HTR-8/SVneo (cell line): ENCODE data around the gene HAPLN2.
"Not testable (repeated sequence)": the region's sequence is repeated elsewhere in the genome, so short reads cannot be mapped to it uniquely, and the experiment has no call there.

Source experiments
- DNase-seq: peaks from one replicate; pipeline ENCODE4 v3.0.0; 2011; ENCODE audit warnings: low spot score, mixed read lengths; ENCODE audit not compliant: insufficient read length
- FAIRE-seq: peaks from 2 replicates; lab custom pipeline; 2011; peaks lifted over from hg19 to GRCh38; lab: Jason Lieb, UNC

Gene HAPLN2

DNA sequence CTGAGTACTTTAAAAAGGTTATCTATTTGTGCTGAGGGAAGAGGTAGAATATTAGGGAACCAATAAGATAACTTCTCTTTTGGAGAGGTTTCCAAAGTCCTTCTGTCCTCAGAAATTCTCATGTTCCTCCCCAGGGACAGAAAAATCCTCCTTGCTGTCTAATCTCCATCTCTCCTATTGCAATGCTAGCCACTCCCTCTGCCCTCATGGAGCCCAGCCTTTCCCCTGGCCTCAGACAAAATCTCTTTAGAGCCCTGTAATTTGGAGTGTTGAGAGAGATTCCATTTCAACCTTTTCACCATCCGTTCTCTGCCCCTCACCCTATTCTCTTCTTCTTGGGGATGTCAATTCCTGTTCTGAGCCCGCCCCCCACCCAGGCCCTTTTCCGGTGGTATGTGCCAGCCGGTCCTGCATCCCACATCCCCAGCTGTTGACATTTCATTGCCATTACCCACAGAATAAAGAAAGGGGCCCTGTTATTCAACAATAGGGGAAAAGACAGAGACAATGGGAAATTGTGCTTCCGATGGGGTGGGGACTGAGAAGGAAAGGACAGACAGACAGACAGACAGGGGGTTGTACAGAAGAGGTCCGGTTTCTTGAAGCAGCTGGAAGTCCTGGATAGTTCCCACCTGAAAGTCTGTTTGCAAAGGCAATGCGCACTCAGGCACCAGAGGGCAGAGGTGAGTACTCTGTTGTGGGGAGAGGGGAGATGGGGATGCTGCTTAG lies at the start of gene HAPLN2:
TSS of gene HAPLN2 (plus strand) at position 563 of the 729 bp plus-strand sequence. CDS start 4,076 bp downstream, outside the sequence.
- DNase-seq (no peak), FAIRE-seq (no peak)

DNA sequence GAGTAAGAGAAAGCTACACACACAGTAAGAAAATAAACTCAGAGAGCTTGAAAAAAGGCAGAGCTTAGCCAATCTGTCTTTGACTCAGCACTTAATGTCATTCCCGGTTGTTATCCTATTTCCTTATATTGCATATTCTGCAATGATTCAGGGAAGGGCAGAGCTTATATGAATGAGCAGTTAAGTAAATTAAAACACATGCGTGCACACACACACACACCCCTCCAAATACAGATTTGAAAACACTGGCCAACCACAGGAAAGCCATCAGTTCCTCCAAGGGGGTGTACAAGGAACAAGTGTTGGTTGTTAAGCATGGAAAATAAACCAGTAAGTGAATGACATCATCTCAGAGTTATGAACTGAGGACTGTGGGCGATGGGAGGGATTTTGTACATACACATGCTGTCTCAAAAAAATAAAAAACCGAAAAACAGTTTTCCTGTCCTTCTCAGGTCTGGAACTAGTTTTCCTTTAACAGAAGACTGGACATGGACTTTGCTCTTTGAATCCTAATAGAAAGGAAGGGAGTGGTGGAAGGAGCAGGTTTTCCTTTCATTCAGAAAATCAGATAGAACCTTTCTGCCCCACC lies 47.9 kb upstream of the HAPLN2 start:
- no peak for FAIRE-seq

DNA sequence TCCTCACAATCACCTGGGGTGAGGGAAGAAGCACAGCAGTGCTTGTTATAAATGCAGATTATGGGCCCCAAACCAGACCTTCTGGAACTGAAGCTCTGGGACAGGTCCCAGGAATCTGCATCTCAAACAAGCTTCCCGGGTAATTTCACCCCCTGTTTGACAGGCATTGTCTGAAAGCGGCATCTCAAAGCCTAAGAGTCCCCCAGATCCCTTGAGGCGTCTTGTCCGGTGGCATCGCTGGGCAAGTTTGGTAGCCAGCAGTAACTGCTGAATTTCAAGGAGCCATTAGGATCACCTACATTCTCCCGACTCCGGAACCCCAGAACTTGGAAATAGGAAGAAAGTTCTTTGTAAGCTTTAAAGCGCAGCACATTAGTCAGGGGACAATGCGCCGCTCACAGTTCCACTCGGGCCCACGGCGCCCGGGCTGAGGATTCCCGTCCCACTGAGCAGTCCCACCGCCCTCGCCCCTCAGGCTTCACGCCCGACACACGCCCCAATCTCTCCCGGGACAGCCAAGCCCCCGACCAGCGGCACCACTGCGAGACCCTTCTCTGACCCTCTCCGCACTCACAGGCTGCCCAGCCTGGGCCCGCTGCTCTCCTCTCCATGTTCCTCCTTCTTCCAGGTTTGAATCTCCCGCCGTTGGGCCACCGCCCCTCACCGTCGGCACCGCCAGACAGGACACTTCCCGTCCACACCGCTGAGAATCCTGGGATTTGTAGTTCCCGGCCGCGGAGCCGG lies 47.1 kb upstream of the HAPLN2 start, which contains the start of gene IQGAP3:
TSS of gene IQGAP3 (minus strand) at position 647 of the 744 bp plus-strand sequence. CDS start at position 611, 36 bp downstream.
- DNase-seq, result peak; percentile 86
- FAIRE-seq, result no peak

More for the DNA sequence above, 47.9 kb upstream of the HAPLN2 start:
- peak; percentile 60 for DNase-seq

DNA sequence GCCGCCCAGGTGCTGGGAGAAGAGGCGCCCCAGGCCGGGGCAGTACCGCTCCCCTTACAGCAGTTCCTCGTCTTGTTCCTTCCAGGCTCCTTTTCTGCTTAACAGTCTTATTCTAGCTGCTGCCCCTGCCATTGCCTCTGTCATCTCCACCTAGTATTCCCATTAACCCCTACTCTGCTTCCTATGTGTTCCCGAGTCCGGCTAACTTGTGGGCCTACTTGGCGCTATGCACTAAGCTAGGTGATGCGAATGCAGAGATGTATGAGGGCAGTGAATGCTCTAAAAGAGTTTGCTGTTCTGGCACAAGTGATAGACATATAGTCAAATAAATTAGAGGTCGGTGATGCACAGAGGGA lies 46.6 kb upstream of the HAPLN2 start:
- no peak for DNase-seq
- no peak for FAIRE-seq

GRCh38 chr1:156574039-156574633 lies 45.1 kb upstream of the HAPLN2 start:
- DNase-seq, result no peak
- FAIRE-seq, result no peak

DNA sequence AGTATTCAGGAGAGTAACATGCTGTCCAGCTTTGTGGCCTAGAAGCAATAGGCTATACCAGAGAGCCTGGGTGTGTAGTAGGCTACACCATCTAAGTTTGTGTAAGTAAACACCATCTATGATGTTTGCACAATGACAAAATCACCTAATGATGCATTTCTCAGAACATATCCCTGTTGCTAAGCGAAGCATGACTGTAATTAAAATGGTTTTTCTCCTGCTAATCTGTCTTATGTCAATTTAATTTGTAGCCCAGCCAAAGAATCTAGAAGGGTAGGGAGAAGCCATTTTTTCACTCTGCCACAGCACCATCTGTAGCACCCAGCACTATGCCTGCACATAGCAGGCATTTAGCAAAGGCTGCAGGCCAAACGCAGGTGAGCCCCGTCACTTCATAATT lies 41.7 kb upstream of the HAPLN2 start:
- FAIRE-seq (no peak), DNase-seq (no peak)

DNA sequence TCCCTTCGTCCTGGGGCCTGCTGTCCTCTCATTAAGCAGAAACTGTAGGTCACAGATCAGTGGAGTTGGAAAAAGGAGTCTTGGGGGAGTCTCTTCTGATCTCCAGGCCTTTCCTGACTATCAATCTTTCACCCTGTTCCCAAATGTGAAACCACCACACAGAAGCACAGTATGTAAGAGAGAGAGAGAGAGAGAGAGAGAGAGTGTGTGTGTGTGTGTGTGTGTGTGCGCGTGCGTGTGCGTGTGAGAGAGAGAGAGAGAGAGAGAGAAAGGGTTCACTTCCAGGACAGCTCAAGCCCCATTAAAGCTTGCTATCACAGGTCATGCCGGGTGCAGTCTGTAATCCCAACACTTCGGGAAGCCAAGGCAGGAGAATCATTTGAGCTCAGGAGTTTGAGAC lies 41.2 kb upstream of the HAPLN2 start:
- no peak for DNase-seq

DNA sequence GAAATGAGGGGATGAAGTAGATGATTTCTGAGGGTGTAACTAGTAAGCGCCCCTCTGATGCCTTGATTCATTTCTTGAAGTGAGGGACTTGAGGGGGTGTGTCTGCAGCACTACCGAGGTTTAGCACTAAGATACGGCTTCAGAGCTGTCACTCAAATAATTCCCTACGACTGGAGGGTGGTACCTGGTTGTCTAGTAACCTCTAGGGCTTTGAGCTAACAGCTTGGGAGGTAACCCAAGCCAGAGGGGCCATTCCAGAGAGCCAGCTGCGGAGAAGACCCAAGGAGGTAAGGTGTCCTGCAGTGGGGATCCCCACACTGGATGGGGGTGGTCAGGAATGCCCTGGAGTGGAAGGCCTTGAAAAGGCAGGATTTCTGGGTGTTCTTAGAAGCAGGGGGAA lies 39.7 kb upstream of the HAPLN2 start, which contains the start of gene TTC24:
TSS of gene TTC24 (plus strand) at position 252 of the 400 bp plus-strand sequence. CDS start 1,642 bp downstream, outside the sequence.
- no peak for DNase-seq
- no peak for FAIRE-seq

More for the DNA sequence above, 41.2 kb upstream of the HAPLN2 start:
- FAIRE-seq, result no peak

GRCh38 chr1:156581661-156582387 lies 37.4 kb upstream of the HAPLN2 start:
- DNase-seq (no peak), FAIRE-seq (no peak)

GRCh38 chr1:156582388-156583017 lies 36.7 kb upstream of the HAPLN2 start:
- no peak for FAIRE-seq
- no peak for DNase-seq

GRCh38 chr1:156583821-156584622 lies 35.2 kb upstream of the HAPLN2 start:
- FAIRE-seq (no peak), DNase-seq (peak; percentile 68)

- FAIRE-seq (no peak), DNase-seq (peak; percentile 18)
These were observed 34.4 kb upstream of the HAPLN2 start for GRCh38 chr1:156584813-156585212.

DNA sequence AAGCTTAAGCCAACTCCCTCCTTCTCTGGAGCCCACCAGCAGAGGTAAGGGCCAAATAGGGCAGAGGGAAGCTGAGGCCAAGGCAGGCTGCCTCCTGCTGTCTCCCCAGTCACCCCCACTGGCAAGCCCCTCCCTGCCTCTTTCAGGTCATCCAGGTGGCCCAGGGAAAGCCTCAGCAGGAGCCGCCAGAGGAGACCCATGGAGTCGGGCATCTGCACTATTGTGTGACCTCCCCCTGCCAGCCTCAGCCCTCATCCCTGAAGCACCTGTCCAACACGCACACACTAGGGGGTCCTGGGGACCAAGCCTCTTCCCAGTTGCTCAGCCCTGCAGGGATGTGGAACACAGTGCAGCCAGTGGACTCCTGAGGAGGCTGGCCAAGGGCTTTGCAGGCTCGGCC lies 32.9 kb upstream of the HAPLN2 start:
- DNase-seq (no peak), FAIRE-seq (no peak)

DNA sequence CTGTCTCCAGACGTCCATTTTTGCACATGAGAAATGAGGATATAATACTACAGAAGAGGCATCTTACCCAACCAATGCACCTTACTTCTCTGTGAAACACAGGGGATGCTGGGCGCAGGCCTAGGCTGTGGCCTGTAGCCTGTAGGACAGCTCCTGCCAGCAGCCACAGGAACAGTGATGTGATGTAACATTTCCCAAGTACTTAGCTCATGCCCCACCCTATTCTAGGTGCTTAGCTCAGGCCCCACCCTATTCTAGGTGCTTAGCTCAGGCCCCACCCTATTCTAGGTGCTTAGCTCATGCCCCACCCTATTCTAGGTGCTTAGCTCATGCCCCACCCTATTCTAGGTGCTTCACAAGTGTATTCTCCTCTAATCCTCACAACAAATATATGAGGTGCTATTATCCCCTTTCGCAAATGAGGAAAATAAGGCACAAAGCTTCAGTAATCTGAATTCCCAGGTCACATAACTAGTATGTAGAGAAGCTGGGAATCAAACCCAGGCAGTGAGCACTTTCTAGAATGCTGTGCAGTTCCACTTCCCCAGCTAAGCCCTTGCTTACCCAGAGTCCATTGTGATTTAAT lies 32.2 kb upstream of the HAPLN2 start:
- FAIRE-seq (no peak), DNase-seq (no peak)

DNA sequence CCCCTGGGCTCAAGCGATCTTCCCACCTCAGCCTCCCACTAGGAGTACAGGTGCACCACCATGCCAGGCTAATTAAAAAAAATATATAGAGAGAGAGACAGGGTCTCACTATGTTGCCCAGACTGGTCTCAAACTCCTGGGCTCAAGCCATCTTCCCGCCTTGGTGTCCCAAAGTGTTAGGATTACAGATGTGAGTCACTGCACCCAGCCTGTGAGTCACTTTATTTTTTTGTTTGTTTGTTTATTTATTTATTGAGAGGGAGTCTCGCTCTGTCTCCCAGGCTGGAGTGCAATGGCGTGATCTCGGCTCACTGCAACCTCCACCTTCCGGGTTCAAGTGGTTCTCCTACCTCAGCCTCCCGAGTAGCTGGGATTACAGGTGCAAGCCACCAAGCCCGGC lies 31.3 kb upstream of the HAPLN2 start:
- FAIRE-seq, DNase-seq: not testable (repeated sequence)

DNA sequence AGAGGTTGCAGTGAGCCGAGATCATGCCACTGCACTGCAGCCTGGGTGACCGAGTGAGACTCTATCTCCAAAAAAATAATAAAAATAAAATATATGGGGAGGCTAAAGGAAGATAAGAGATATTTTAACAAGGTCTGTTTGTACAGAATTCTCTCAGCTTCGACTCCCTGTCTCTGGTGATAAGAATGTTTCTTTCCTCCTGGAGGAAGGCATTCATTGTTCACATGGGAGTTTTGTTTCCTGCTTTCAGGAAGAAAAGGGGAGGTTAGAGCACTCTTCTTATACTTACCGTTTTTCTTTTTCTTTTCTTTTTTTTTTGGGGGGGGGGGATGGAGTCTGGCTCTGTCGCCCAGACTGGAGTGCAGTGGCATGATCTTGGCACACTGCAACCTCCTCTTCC lies 29.7 kb upstream of the HAPLN2 start:
- DNase-seq (no peak), FAIRE-seq (no peak)

- DNase-seq, result no peak
- FAIRE-seq, result no peak
These were observed 28.7 kb upstream of the HAPLN2 start for GRCh38 chr1:156590326-156591180.

- DNase-seq, result no peak
- no peak for FAIRE-seq
These were observed 28.1 kb upstream of the HAPLN2 start for GRCh38 chr1:156591181-156591431.
